ENCODE results near the gene CHSY3.

Gene CHSY3

GRCh38 chr5:130024006-130024405 is 119.7 kb downstream of the CHSY3 start:
- DNase-seq (ENCODE audit: low spot score), result no peak

- DNase-seq (ENCODE audit: low spot score), result no peak
Measured at GRCh38 chr5:130025511-130025910, 121.2 kb downstream of the CHSY3 start.

GRCh38 chr5:130032807-130033206 is 128.5 kb downstream of the CHSY3 start:
- no peak for DNase-seq (ENCODE audit: low spot score)

- DNase-seq (ENCODE audit: low spot score), result no peak
Measured at GRCh38 chr5:130034566-130035210, 130.4 kb downstream of the CHSY3 start.

- DNase-seq (ENCODE audit: low spot score), result no peak
Measured at GRCh38 chr5:130035388-130035787, 131.1 kb downstream of the CHSY3 start.

- no peak for DNase-seq (ENCODE audit: low spot score)
Measured at GRCh38 chr5:130037905-130038304, 133.6 kb downstream of the CHSY3 start.

- DNase-seq (ENCODE audit: low spot score), result no peak
Measured at GRCh38 chr5:130043834-130044233, 139.6 kb downstream of the CHSY3 start.

- DNase-seq (ENCODE audit: low spot score), result no peak
Measured at GRCh38 chr5:130045334-130045733, 141.1 kb downstream of the CHSY3 start.

GRCh38 chr5:130050585-130050984 is 146.3 kb downstream of the CHSY3 start:
- no peak for DNase-seq (ENCODE audit: low spot score)

GRCh38 chr5:130052752-130053151 is 148.5 kb downstream of the CHSY3 start:
- no peak for DNase-seq (ENCODE audit: low spot score)

GRCh38 chr5:130055572-130055971 is 151.3 kb downstream of the CHSY3 start:
- DNase-seq (ENCODE audit: low spot score), result no peak

GRCh38 chr5:130061746-130062145 is 157.5 kb downstream of the CHSY3 start:
- DNase-seq (ENCODE audit: low spot score), result no peak

GRCh38 chr5:130063603-130064002 is 159.3 kb downstream of the CHSY3 start:
- no peak for DNase-seq (ENCODE audit: low spot score)

GRCh38 chr5:130064484-130064883 is 160.2 kb downstream of the CHSY3 start:
- DNase-seq (ENCODE audit: low spot score), result no peak

- no peak for DNase-seq (ENCODE audit: low spot score)
Measured at GRCh38 chr5:130065617-130066016, 161.4 kb downstream of the CHSY3 start.

GRCh38 chr5:130066644-130067043 is 162.4 kb downstream of the CHSY3 start:
- DNase-seq (ENCODE audit: low spot score), result no peak

- DNase-seq (ENCODE audit: low spot score), result no peak
Measured at GRCh38 chr5:130067364-130067763, 163.1 kb downstream of the CHSY3 start.

- DNase-seq (ENCODE audit: low spot score), result no peak
Measured at GRCh38 chr5:130068101-130068500, 163.8 kb downstream of the CHSY3 start.

GRCh38 chr5:130068988-130069387 is 164.7 kb downstream of the CHSY3 start:
- no peak for DNase-seq (ENCODE audit: low spot score)

- DNase-seq (ENCODE audit: low spot score), result no peak
Measured at GRCh38 chr5:130074820-130075219, 170.6 kb downstream of the CHSY3 start.

GRCh38 chr5:130077007-130077406 is 172.7 kb downstream of the CHSY3 start:
- DNase-seq (ENCODE audit: low spot score), result no peak

GRCh38 chr5:130078661-130079060 is 174.4 kb downstream of the CHSY3 start:
- DNase-seq (ENCODE audit: low spot score), result no peak

GRCh38 chr5:130090569-130091270 is 186.5 kb downstream of the CHSY3 start:
- no peak for DNase-seq (ENCODE audit: low spot score)

- DNase-seq (ENCODE audit: low spot score), result no peak
Measured at GRCh38 chr5:130092991-130093390, 188.7 kb downstream of the CHSY3 start.

Measured in hematopoietic multipotent progenitor cell treated with erythropoietin and hydrocortisone succinate and interleukin-3 and kit ligand, for 17 days (in vitro differentiated cells).